Immature natural killer cell (primary cell): ENCODE data around the gene STIM1. TPM values are rescaled to one million over a fixed set of nuclear protein-coding genes. Genes with fewer than 3 reads are reported as not detected.
A peak's percentile ranks its signal among the peaks of the same experiment; 100 is the strongest.
"Not testable (repeated sequence)": the region's sequence is repeated elsewhere in the genome, so short reads cannot be mapped to it uniquely, and the experiment has no call there.

Experiments used
- DNase-seq, 3 donors: peaks; one replicate each; pipeline ENCODE4 v3.0.0; 2022; ENCODE audit warnings: mixed read lengths in 1 of 3
- H3K27ac Mint-ChIP-seq, 6 donors: one replicate each; pipeline ENCODE4 v1.8.0; 2020; ENCODE audit warnings: mixed read lengths in 6 of 6, mild to moderate bottlenecking in 5 of 6, inconsistent platforms in 4 of 6, moderate library complexity in 3 of 6
- H3K27me3 Mint-ChIP-seq, 3 donors: one replicate each; pipeline ENCODE4 v1.8.0; 2020 to 2021; ENCODE audit warnings: low read depth in 3 of 3, mild to moderate bottlenecking in 3 of 3, mixed read lengths in 3 of 3, moderate library complexity in 3 of 3, inconsistent platforms in 1 of 3
- H3K36me3 Mint-ChIP-seq, 3 donors: one replicate each; pipeline ENCODE4 v1.8.0; 2020; ENCODE audit warnings: mixed read lengths in 3 of 3, inconsistent platforms in 2 of 3, mild to moderate bottlenecking in 2 of 3
- H3K4me1 Mint-ChIP-seq, 2 donors: one replicate each; pipeline ENCODE4 v1.8.0; 2020; ENCODE audit warnings: inconsistent platforms in 2 of 2, mild to moderate bottlenecking in 2 of 2, mixed read lengths in 2 of 2, moderate library complexity in 1 of 2
- H3K4me3 Mint-ChIP-seq, 5 donors: one replicate each; pipeline ENCODE4 v1.8.0; 2020; ENCODE audit warnings: mild to moderate bottlenecking in 5 of 5, mixed read lengths in 5 of 5, inconsistent platforms in 3 of 5, moderate library complexity in 3 of 5
- H3K9me3 Mint-ChIP-seq, 6 donors: one replicate each; pipeline ENCODE4 v1.8.0; 2020; ENCODE audit warnings: mild to moderate bottlenecking in 6 of 6, mixed read lengths in 6 of 6, inconsistent platforms in 4 of 6, moderate library complexity in 3 of 6
- polyA plus RNA-seq, 3 donors: library from polyadenylated mRNA; unstranded; fragments of 300-500 nt; fragmentation: Illumina TruSeq; gene quantifications; one replicate each; pipeline ENCODE4 v1.2.3, GENCODE V29; 2021

The STIM1 gene
- polyA plus RNA-seq, 3 donors from 2014 or later, result 28.7 to 53.1 (median 45.5) TPM

- Mint-ChIP-seq H3K27me3 (no peaks in the 10 kb centered on the region), H3K4me3 (no peak overlapping the region), H3K36me3 (peaks cover 15 to 33% (median 22%) of the 10 kb centered on the region in 3 donors), H3K27ac (peak overlapping the region in 2 of 6 donors; percentile 16 to 32), H3K9me3 (no peaks in the 10 kb centered on the region), H3K4me1 (no peaks in the 10 kb centered on the region)
- DNase-seq, result no peak
Observed at GRCh38 chr11:4118107-4118506, 262.6 kb downstream of the STIM1 start.

GRCh38 chr11:4123218-4123617, 267.8 kb downstream of the STIM1 start:
- Mint-ChIP-seq H3K9me3 (no peaks in the 10 kb centered on the region), H3K27ac (no peak overlapping the region), H3K4me1 (no peaks in the 10 kb centered on the region), H3K36me3 (peaks cover 26 to 61% (median 50%) of the 10 kb centered on the region in 3 donors), H3K4me3 (no peak overlapping the region), H3K27me3 (no peaks in the 10 kb centered on the region)
- no peak for DNase-seq

DNA sequence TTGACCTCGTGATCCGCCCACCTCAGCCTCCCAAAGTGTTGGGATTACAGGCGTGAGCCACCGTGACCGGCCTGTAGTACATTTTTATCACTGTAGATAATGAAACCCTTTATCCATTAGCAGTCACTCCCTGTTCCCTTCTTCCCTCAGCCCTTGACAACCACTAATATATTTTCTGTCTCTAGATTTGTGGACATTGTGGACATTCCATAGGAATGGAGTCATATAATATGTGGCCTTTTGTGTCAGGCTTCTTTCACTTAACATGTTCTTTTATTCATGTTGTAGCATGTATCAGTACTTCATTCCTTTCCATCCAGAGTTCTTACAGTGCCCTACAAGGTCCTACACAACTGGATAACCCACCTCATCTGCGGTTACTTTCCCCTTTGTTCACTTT, 269.7 kb downstream of the STIM1 start:
- no peaks in the 10 kb centered on the region for H3K9me3 Mint-ChIP-seq
- H3K27ac Mint-ChIP-seq, result no peak overlapping the region
- no peaks in the 10 kb centered on the region for H3K4me1 Mint-ChIP-seq
- H3K27me3 Mint-ChIP-seq, result no peaks in the 10 kb centered on the region
- H3K36me3 Mint-ChIP-seq, result peaks cover 26 to 57% (median 47%) of the 10 kb centered on the region in 3 donors
- DNase-seq, result no peak
- H3K4me3 Mint-ChIP-seq, result no peak overlapping the region

- Mint-ChIP-seq H3K27ac (no peak overlapping the region), H3K27me3 (no peaks in the 10 kb centered on the region)
Observed at GRCh38 chr11:4127357-4127756, 271.9 kb downstream of the STIM1 start.

GRCh38 chr11:4130219-4130618, 274.8 kb downstream of the STIM1 start:
- peaks cover 22 to 37% (median 23%) of the 10 kb centered on the region in 3 donors for H3K36me3 Mint-ChIP-seq
- DNase-seq, H3K4me1 Mint-ChIP-seq, H3K4me3 Mint-ChIP-seq, H3K27ac Mint-ChIP-seq, H3K9me3 Mint-ChIP-seq, H3K27me3 Mint-ChIP-seq: not testable (repeated sequence)

More at GRCh38 chr11:4127357-4127756, 271.9 kb downstream of the STIM1 start:
- H3K4me1 Mint-ChIP-seq, result no peaks in the 10 kb centered on the region
- no peak overlapping the region for H3K4me3 Mint-ChIP-seq
- no peak for DNase-seq
- H3K36me3 Mint-ChIP-seq, result peaks cover 29 to 46% (median 40%) of the 10 kb centered on the region in 3 donors
- no peaks in the 10 kb centered on the region for H3K9me3 Mint-ChIP-seq

GRCh38 chr11:4134806-4135205, 279.3 kb downstream of the STIM1 start:
- H3K27me3 Mint-ChIP-seq, result no peaks in the 10 kb centered on the region
- H3K36me3 Mint-ChIP-seq, result peaks cover 24 to 45% (median 38%) of the 10 kb centered on the region in 3 donors
- no peak overlapping the region for H3K4me3 Mint-ChIP-seq
- H3K4me1 Mint-ChIP-seq, result no peaks in the 10 kb centered on the region
- peaks cover 0 to 6% (median 2%) of the 10 kb centered on the region in 6 donors for H3K9me3 Mint-ChIP-seq
- peak overlapping the region in 1 of 6 donors; percentile 12 for H3K27ac Mint-ChIP-seq
- no peak for DNase-seq

- Mint-ChIP-seq H3K4me1 (no peaks in the 10 kb centered on the region), H3K9me3 (peaks cover 6 to 15% (median 9%) of the 10 kb centered on the region in 6 donors), H3K27ac (no peak overlapping the region), H3K4me3 (no peak overlapping the region), H3K36me3 (peaks cover 46 to 62% (median 59%) of the 10 kb centered on the region in 3 donors), H3K27me3 (peaks cover 0 to 2% (median 0%) of the 10 kb centered on the region in 3 donors)
- DNase-seq, result no peak
Observed at GRCh38 chr11:4138497-4138896, 283.0 kb downstream of the STIM1 start.

DNA sequence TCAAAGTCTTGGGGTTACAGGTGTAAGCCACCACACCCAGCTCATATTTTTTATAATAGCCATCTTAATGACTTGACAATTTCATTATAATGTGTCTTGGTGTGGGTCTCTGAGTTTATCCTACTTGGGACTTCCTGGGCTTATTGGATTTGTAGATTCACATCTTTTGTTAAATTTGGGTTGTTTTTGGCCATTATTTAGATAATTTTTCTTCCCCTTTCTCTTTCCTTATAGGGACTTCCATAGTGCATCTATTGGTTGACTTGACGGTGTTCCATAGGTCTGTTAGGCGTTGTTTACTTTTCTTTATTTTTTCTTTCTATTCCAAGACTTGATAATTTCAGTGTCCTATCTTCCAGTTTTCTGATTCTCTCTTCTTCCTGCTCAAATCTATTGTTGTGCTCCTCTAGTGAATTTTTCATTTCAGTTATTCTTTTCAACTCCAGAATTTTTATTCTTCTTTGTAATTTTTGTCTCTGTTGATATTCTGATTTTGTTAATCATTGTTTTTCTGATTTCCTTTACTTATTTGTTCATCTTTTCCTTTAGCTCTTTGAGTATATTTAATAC, 284.7 kb downstream of the STIM1 start:
- Mint-ChIP-seq H3K27ac (no peak overlapping the region), H3K36me3 (peaks cover 46 to 53% (median 51%) of the 10 kb centered on the region in 3 donors)

More for the DNA sequence above, 284.7 kb downstream of the STIM1 start:
- no peak for DNase-seq
- Mint-ChIP-seq H3K4me1 (no peaks in the 10 kb centered on the region), H3K4me3 (no peak overlapping the region), H3K27me3 (peaks cover 0 to 2% (median 0%) of the 10 kb centered on the region in 3 donors), H3K9me3 (peaks cover 6 to 15% (median 9%) of the 10 kb centered on the region in 6 donors)

Other genes starting within 250 kb of the STIM1 start
- not detected for gene ART5, start 213.7 kb upstream of the STIM1 start, polyA plus RNA-seq
- gene ART1, start 210.5 kb upstream of the STIM1 start, polyA plus RNA-seq, result not detected
- under 1 TPM in 1 of 3 donors, not detected in 2; 0.26 TPM for gene CHRNA10, start 184.3 kb upstream of the STIM1 start, polyA plus RNA-seq
- gene NUP98, start 58.1 kb upstream of the STIM1 start, polyA plus RNA-seq, result 10 to 100 TPM; 16.2 to 38.1 (median 20.5) TPM
- 10 to 100 TPM in 2 of 3 donors, not detected in 1; 10.7 to 16.1 TPM for gene PGAP2, start 47.1 kb upstream of the STIM1 start, polyA plus RNA-seq
- gene RHOG, start 14.7 kb upstream of the STIM1 start, polyA plus RNA-seq, result 100 to 1,000 TPM; 167 to 292 (median 199) TPM
- 10 to 100 TPM; 18.8 to 26.2 (median 25.9) TPM for gene RRM1, start 239.1 kb downstream of the STIM1 start, polyA plus RNA-seq